Measurements from ENCODE around the gene JAK2. TPM values are rescaled to one million over a fixed set of nuclear protein-coding genes. Genes with fewer than 3 reads are reported as not detected.

Gene JAK2
- total RNA-seq, 4 donors from 2014 or later: 13.9 to 17.8 (median 14.3) TPM

DNA sequence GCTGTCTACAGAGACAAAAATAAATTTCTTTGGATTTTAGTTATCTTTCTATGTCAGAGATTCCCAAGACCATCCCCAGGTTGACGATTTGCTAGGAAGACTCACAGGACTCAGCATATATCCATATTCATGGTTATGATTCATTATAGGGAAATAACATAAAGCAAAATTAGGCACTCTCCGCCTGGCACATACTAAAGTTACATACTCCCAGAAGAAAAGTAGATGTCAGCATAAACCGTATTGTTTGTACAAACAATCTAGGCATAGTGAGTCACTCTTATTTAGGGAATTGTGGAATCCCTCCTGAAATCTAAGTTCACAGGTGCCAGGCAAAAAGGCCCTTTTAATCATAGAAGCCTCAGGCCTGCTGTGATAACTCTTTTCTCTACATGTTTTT is 137.4 kb downstream of the JAK2 start:
- Histone ChIP-seq H3K4me3 (replicated peaks in 1 of 3) (no peak overlapping the region), H3K27ac (no peak overlapping the region), H3K4me1 (no peaks in the 10 kb centered on the region), H3K36me3 (no peaks in the 10 kb centered on the region), H3K9me3 (no peaks in the 10 kb centered on the region), H3K27me3 (no peaks in the 10 kb centered on the region)
- no peak for TF ChIP-seq POLR2A (IDR thresholded peaks at IDR 0.05)
- TF ChIP-seq, protein P1, sequence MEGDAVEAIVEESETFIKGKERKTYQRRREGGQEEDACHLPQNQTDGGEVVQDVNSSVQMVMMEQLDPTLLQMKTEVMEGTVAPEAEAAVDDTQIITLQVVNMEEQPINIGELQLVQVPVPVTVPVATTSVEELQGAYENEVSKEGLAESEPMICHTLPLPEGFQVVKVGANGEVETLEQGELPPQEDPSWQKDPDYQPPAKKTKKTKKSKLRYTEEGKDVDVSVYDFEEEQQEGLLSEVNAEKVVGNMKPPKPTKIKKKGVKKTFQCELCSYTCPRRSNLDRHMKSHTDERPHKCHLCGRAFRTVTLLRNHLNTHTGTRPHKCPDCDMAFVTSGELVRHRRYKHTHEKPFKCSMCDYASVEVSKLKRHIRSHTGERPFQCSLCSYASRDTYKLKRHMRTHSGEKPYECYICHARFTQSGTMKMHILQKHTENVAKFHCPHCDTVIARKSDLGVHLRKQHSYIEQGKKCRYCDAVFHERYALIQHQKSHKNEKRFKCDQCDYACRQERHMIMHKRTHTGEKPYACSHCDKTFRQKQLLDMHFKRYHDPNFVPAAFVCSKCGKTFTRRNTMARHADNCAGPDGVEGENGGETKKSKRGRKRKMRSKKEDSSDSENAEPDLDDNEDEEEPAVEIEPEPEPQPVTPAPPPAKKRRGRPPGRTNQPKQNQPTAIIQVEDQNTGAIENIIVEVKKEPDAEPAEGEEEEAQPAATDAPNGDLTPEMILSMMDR (IDR thresholded peaks at IDR 0.05): no peak
- intact Hi-C loops (cut with DNase I): no loop called here
- WGBS, 2 donors: 87 to 94% methylated on average over 3 of the region's 3 CpGs
- no peak for DNase-seq

DNA sequence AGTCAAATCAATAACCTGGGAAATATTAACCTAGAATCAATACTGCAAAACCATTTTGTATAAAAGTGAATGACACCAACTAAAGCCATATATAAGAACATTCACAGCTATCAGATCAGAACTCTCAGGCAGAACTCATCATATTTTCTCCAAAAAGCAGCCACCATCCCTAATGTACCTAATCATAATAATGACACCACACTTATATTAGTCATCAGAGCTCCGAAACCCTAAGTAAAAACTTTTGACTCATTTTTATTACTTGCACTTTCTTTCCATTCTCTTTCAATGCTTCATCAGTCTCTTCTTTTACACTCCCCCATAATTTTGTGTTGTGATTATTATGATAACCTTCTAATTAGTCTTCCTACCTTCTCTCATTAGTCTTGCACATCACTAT is 155.1 kb downstream of the JAK2 start:
- no peak for DNase-seq
- H3K27ac ChIP-seq: no peak overlapping the region
- H3K9me3 ChIP-seq: no peaks in the 10 kb centered on the region
- H3K36me3 ChIP-seq: no peaks in the 10 kb centered on the region
- intact Hi-C loops (cut with DNase I): no loop called here
- 92 to 94% methylated on average over 1 of the region's 1 CpG for WGBS, 2 donors
- H3K27me3 ChIP-seq: no peaks in the 10 kb centered on the region
- no peaks in the 10 kb centered on the region for H3K4me1 ChIP-seq
- no peak for TF ChIP-seq POLR2A (IDR thresholded peaks at IDR 0.05)
- TF ChIP-seq, protein P1 (IDR thresholded peaks at IDR 0.05): no peak
- no peak overlapping the region for H3K4me3 ChIP-seq (replicated peaks in 1 of 3)

DNA sequence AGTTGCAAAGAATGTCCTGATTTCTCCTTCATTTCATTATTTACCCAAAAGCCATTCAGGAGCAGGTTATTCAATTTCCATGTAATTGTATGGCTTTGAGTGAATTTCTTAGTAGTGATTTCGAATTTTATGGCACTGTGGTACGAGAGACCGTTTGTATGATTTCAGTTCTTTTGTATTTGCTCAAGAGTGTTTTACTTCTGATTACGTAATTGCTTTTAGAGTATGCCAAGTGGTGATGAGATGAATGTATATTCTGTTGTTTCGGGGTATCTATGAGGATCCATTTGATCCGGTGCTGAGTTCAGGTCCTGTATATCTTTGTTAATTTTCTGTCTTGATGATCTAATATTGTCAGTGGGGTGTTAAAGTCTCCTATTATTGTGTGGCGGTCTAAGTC is 159.1 kb downstream of the JAK2 start:
- H3K9me3 ChIP-seq: no peaks in the 10 kb centered on the region
- WGBS, 2 donors: 89 to 90% methylated on average over 7 of the region's 7 CpGs
- H3K4me3 ChIP-seq (replicated peaks in 1 of 3): no peak overlapping the region
- no peak for DNase-seq
- no peak overlapping the region for H3K27ac ChIP-seq
- intact Hi-C loops (cut with DNase I): no loop called here
- H3K27me3 ChIP-seq: no peaks in the 10 kb centered on the region
- no peaks in the 10 kb centered on the region for H3K36me3 ChIP-seq
- no peak for TF ChIP-seq POLR2A (IDR thresholded peaks at IDR 0.05)
- TF ChIP-seq, protein P1 (IDR thresholded peaks at IDR 0.05): no peak
- H3K4me1 ChIP-seq: no peaks in the 10 kb centered on the region

DNA sequence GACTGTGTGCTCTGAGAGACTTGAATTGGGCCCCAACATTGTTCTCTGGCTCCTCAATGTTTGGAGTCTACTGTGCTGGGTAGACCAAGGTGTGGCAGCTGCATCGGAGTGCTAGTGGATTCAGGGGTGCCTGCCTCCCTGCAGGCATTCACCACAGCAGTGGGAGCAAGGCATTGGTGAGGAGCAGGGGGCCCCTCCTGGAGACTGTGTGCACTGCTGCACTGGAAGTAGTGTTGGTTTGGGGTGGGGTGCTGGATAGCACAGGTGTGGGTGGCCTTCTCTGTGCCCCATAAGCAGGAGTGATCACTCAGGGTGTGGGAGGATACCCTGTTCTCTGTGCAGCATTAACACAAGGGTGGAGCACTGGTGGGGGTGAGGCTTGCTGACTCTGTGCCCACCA is 161.2 kb downstream of the JAK2 start:
- no peaks in the 10 kb centered on the region for H3K4me1 ChIP-seq
- no peaks in the 10 kb centered on the region for H3K9me3 ChIP-seq
- H3K36me3 ChIP-seq: no peaks in the 10 kb centered on the region
- TF ChIP-seq, protein P1 (IDR thresholded peaks at IDR 0.05): no peak
- TF ChIP-seq POLR2A (IDR thresholded peaks at IDR 0.05): no peak
- no peaks in the 10 kb centered on the region for H3K27me3 ChIP-seq
- intact Hi-C loops (cut with DNase I): no loop called here
- no peak overlapping the region for H3K27ac ChIP-seq
- no peak overlapping the region for H3K4me3 ChIP-seq (replicated peaks in 1 of 3)
- 100% methylated on average over 1 of the region's 1 CpG for WGBS, 2 donors
- no peak for DNase-seq

Other genes with a start within 250 kb of the JAK2 start
- gene AK3, start 244.1 kb upstream of the JAK2 start, total RNA-seq: 100 to 1,000 TPM in 1 of 4 donors, 10 to 100 TPM in 3; 90.1 to 101 (median 92.7) TPM
- 10 to 100 TPM; 15.6 to 29.3 (median 18.3) TPM for gene RCL1, start 192.3 kb upstream of the JAK2 start, total RNA-seq
- not detected for gene INSL6, start 200.4 kb downstream of the JAK2 start, total RNA-seq
- gene INSL4, start 246.1 kb downstream of the JAK2 start, total RNA-seq: not detected